Naive B cell (primary cell): ENCODE data around the gene BRIP1. TPM values are rescaled to one million over a fixed set of nuclear protein-coding genes. Genes with fewer than 3 reads are reported as not detected.
"Not testable (repeated sequence)": the region's sequence is repeated elsewhere in the genome, so short reads cannot be mapped to it uniquely, and the experiment has no call there.

Experiments
- ATAC-seq, 2 donors: fragments of 150-1000 bp; cut with Tn5 transposase; 2 replicates each; pipeline ENCODE4 v1.10.0; 2021; ENCODE audit warnings: low read depth in 2 of 2, mild to moderate bottlenecking in 2 of 2, moderate library complexity in 2 of 2
- DNase-seq: peaks from one replicate; pipeline ENCODE4 v3.0.0; 2022
- H3K27ac Mint-ChIP-seq, 6 donors: one replicate each; pipeline ENCODE4 v1.8.0; 2020 to 2022; ENCODE audit warnings: mild to moderate bottlenecking in 6 of 6, mixed read lengths in 6 of 6, moderate library complexity in 5 of 6, inconsistent platforms in 2 of 6
- H3K27me3 Mint-ChIP-seq, 3 donors: one replicate each; pipeline ENCODE4 v1.8.0; 2021 to 2022; ENCODE audit warnings: mixed read lengths in 3 of 3, mild to moderate bottlenecking in 1 of 3
- H3K36me3 Mint-ChIP-seq, 2 donors: one replicate each; pipeline ENCODE4 v1.8.0; 2020 to 2022; ENCODE audit warnings: mixed read lengths in 2 of 2, inconsistent platforms in 1 of 2, mild to moderate bottlenecking in 1 of 2
- H3K4me1 Mint-ChIP-seq, 3 donors: one replicate each; pipeline ENCODE4 v1.8.0; 2020 to 2022; ENCODE audit warnings: mixed read lengths in 3 of 3, inconsistent platforms in 1 of 3, mild to moderate bottlenecking in 1 of 3, moderate library complexity in 1 of 3
- H3K4me3 Mint-ChIP-seq, 8 donors: one replicate each; pipeline ENCODE4 v1.8.0; 2020 to 2022; ENCODE audit warnings: mild to moderate bottlenecking in 8 of 8, mixed read lengths in 8 of 8, moderate library complexity in 8 of 8, inconsistent platforms in 2 of 8
- H3K9me3 Mint-ChIP-seq, 7 donors: one replicate each; pipeline ENCODE4 v1.8.0; 2020 to 2022; ENCODE audit warnings: mixed read lengths in 7 of 7, mild to moderate bottlenecking in 5 of 7, inconsistent platforms in 2 of 7, moderate library complexity in 1 of 7
- polyA plus RNA-seq, 6 donors: library from polyadenylated mRNA; unstranded; fragments of 300-500 nt; fragmentation: Illumina TruSeq; gene quantifications; one replicate each; pipeline ENCODE4 v1.2.3, GENCODE V29; 2021; ENCODE audit warnings: low read depth in 6 of 6

The BRIP1 gene
- polyA plus RNA-seq, 6 donors from 2014 or later: 0.29 to 1.1 (median 0.44) TPM; not detected in 1

GRCh38 chr17:61878984-61879612 lies 15.8 kb upstream of the BRIP1 start:
- no peaks in the 10 kb centered on the region for H3K4me1 Mint-ChIP-seq
- H3K36me3 Mint-ChIP-seq: peaks cover 0 to 5% of the 10 kb centered on the region in 2 donors
- DNase-seq: no peak
- no peaks in the 10 kb centered on the region for H3K27me3 Mint-ChIP-seq
- H3K9me3 Mint-ChIP-seq: no peaks in the 10 kb centered on the region
- ATAC-seq: no peak
- H3K4me3 Mint-ChIP-seq: no peak overlapping the region
- H3K27ac Mint-ChIP-seq: no peak overlapping the region

- ATAC-seq (no peak), DNase-seq (no peak)
- Mint-ChIP-seq H3K9me3 (no peaks in the 10 kb centered on the region), H3K4me1 (no peaks in the 10 kb centered on the region), H3K4me3 (no peak overlapping the region), H3K36me3 (peaks cover 0 to 10% of the 10 kb centered on the region in 2 donors), H3K27me3 (no peaks in the 10 kb centered on the region), H3K27ac (no peak overlapping the region)
Observed at GRCh38 chr17:61878520-61878919, 15.2 kb upstream of the BRIP1 start.

- Mint-ChIP-seq H3K9me3 (no peaks in the 10 kb centered on the region), H3K36me3 (peaks cover 0 to 11% of the 10 kb centered on the region in 2 donors), H3K4me1 (no peaks in the 10 kb centered on the region), H3K27ac (no peak overlapping the region), H3K4me3 (no peak overlapping the region), H3K27me3 (no peaks in the 10 kb centered on the region)
- DNase-seq (no peak), ATAC-seq (no peak)
Observed at GRCh38 chr17:61877837-61878236, 14.5 kb upstream of the BRIP1 start.

- Mint-ChIP-seq H3K4me3 (no peak overlapping the region), H3K4me1 (no peaks in the 10 kb centered on the region), H3K27me3 (no peaks in the 10 kb centered on the region), H3K36me3 (peaks cover 0 to 11% of the 10 kb centered on the region in 2 donors), H3K27ac (no peak overlapping the region), H3K9me3 (no peaks in the 10 kb centered on the region)
- DNase-seq: no peak
- no peak for ATAC-seq
Observed at GRCh38 chr17:61875804-61876203, 12.5 kb upstream of the BRIP1 start.

GRCh38 chr17:61875285-61875684 lies 12.0 kb upstream of the BRIP1 start:
- ATAC-seq (no peak), DNase-seq (no peak)
- no peak overlapping the region for H3K27ac Mint-ChIP-seq
- no peaks in the 10 kb centered on the region for H3K27me3 Mint-ChIP-seq
- peaks cover under 1 to 13% of the 10 kb centered on the region in 2 donors for H3K36me3 Mint-ChIP-seq
- H3K4me3 Mint-ChIP-seq: no peak overlapping the region
- no peaks in the 10 kb centered on the region for H3K4me1 Mint-ChIP-seq
- H3K9me3 Mint-ChIP-seq: no peaks in the 10 kb centered on the region

GRCh38 chr17:61874075-61874474 lies 10.7 kb upstream of the BRIP1 start:
- Mint-ChIP-seq H3K27me3 (no peaks in the 10 kb centered on the region), H3K9me3 (no peaks in the 10 kb centered on the region), H3K27ac (peak overlapping the region in 2 of 6 donors; percentile 0 to 57), H3K36me3 (peaks cover 10 to 25% of the 10 kb centered on the region in 2 donors), H3K4me3 (no peak overlapping the region), H3K4me1 (no peaks in the 10 kb centered on the region)
- no peak for ATAC-seq
- DNase-seq: no peak

GRCh38 chr17:61872099-61872498 lies 8.8 kb upstream of the BRIP1 start:
- Mint-ChIP-seq H3K36me3 (peaks cover 10 to 21% of the 10 kb centered on the region in 2 donors), H3K27ac (no peak overlapping the region), H3K4me1 (no peaks in the 10 kb centered on the region), H3K9me3 (no peaks in the 10 kb centered on the region), H3K27me3 (no peaks in the 10 kb centered on the region), H3K4me3 (no peak overlapping the region)
- DNase-seq: no peak
- no peak for ATAC-seq

- Mint-ChIP-seq H3K36me3 (peaks cover 10 to 24% of the 10 kb centered on the region in 2 donors), H3K27ac (no peak overlapping the region), H3K9me3 (no peaks in the 10 kb centered on the region), H3K4me1 (peaks cover 0 to under 1% (median 0%) of the 10 kb centered on the region in 3 donors), H3K4me3 (no peak overlapping the region), H3K27me3 (no peaks in the 10 kb centered on the region)
- DNase-seq (no peak), ATAC-seq (no peak)
Observed at GRCh38 chr17:61869138-61869537, 5.8 kb upstream of the BRIP1 start.

- Mint-ChIP-seq H3K4me3 (no peak overlapping the region), H3K27ac (no peak overlapping the region), H3K36me3 (peaks cover 10 to 18% of the 10 kb centered on the region in 2 donors), H3K27me3 (no peaks in the 10 kb centered on the region), H3K9me3 (no peaks in the 10 kb centered on the region), H3K4me1 (peaks cover 3 to 10% (median 9%) of the 10 kb centered on the region in 3 donors)
- ATAC-seq (no peak), DNase-seq (no peak)
Observed at GRCh38 chr17:61868074-61868473, 4.7 kb upstream of the BRIP1 start.

GRCh38 chr17:61867033-61867432 lies 3.7 kb upstream of the BRIP1 start:
- Mint-ChIP-seq H3K36me3 (peaks cover 10 to 18% of the 10 kb centered on the region in 2 donors), H3K4me3 (peak overlapping the region in 2 of 8 donors; percentile 5 to 22), H3K4me1 (peaks cover 3 to 18% (median 16%) of the 10 kb centered on the region in 3 donors), H3K27me3 (no peaks in the 10 kb centered on the region), H3K9me3 (no peaks in the 10 kb centered on the region), H3K27ac (no peak overlapping the region)
- ATAC-seq (no peak), DNase-seq (no peak)

GRCh38 chr17:61863801-61864126 lies 436 bp upstream of the BRIP1 start:
- ATAC-seq (peak; percentile 11 to 13), DNase-seq (no peak)
- H3K36me3 Mint-ChIP-seq: peaks cover 0 to 4% of the 10 kb centered on the region in 2 donors
- H3K4me3 Mint-ChIP-seq: peak overlapping the region; percentile 91 to 99 (median 96)
- peak overlapping the region in 5 of 6 donors; percentile 82 to 92 (median 89) for H3K27ac Mint-ChIP-seq
- peaks cover 3 to 18% (median 16%) of the 10 kb centered on the region in 3 donors for H3K4me1 Mint-ChIP-seq
- no peaks in the 10 kb centered on the region for H3K9me3 Mint-ChIP-seq
- no peaks in the 10 kb centered on the region for H3K27me3 Mint-ChIP-seq

- H3K4me3 Mint-ChIP-seq: peak overlapping the region in 6 of 8 donors; percentile 91 to 99 (median 94)
- no peak for DNase-seq
- no peaks in the 10 kb centered on the region for H3K9me3 Mint-ChIP-seq
- H3K27ac Mint-ChIP-seq: peak overlapping the region in 1 of 6 donors; percentile 82
- peaks cover 3 to 18% (median 16%) of the 10 kb centered on the region in 3 donors for H3K4me1 Mint-ChIP-seq
- peaks cover 0 to 4% of the 10 kb centered on the region in 2 donors for H3K36me3 Mint-ChIP-seq
- no peak for ATAC-seq
- no peaks in the 10 kb centered on the region for H3K27me3 Mint-ChIP-seq
Observed at GRCh38 chr17:61862105-61862574, 1.2 kb downstream of the BRIP1 start.

GRCh38 chr17:61860397-61860796 lies 2.9 kb downstream of the BRIP1 start:
- ATAC-seq, DNase-seq, H3K9me3 Mint-ChIP-seq, H3K36me3 Mint-ChIP-seq, H3K27me3 Mint-ChIP-seq: not testable (repeated sequence)
- Mint-ChIP-seq H3K27ac (peak overlapping the region in 1 of 6 donors; percentile 24), H3K4me3 (peak overlapping the region in 1 of 8 donors; percentile 47), H3K4me1 (peaks cover 3 to 18% (median 16%) of the 10 kb centered on the region in 3 donors)

GRCh38 chr17:61856035-61856434 lies 7.3 kb downstream of the BRIP1 start:
- ATAC-seq (no peak), DNase-seq (no peak)
- Mint-ChIP-seq H3K4me3 (no peak overlapping the region), H3K4me1 (no peaks in the 10 kb centered on the region), H3K27ac (no peak overlapping the region), H3K9me3 (no peaks in the 10 kb centered on the region), H3K27me3 (no peaks in the 10 kb centered on the region), H3K36me3 (no peaks in the 10 kb centered on the region)
